B cell (primary cell): ENCODE results near the gene XRCC4. TPM values are rescaled to one million over a fixed set of nuclear protein-coding genes. Genes with fewer than 3 reads are reported as not detected.

Source experiments
- ATAC-seq: fragments of 200-7000 bp; cut with Tn5 transposase; one replicate; pipeline ENCODE4 v1.10.0; 2021; ENCODE audit warnings: low read depth, mild to moderate bottlenecking, moderate number of reproducible peaks, moderate library complexity
- CTCF ChIA-PET: fragments of 350-600 bp; sonication (Branson Sonifier 250); formaldehyde crosslinking; loops from one replicate; lab custom pipeline; 2021; ENCODE audit warnings: antibody characterized with exemption, inconsistent platforms; lab: Charles Lee
- POLR2A ChIA-PET: fragments of 350-600 bp; sonication (Branson Sonifier 250); formaldehyde crosslinking; loops from one replicate; lab custom pipeline; 2021; ENCODE audit warnings: antibody characterized with exemption; lab: Charles Lee
- DNase-seq: peaks from one replicate; pipeline ENCODE4 v3.0.0; 2013
- H2AFZ ChIP-seq: 2 replicates; pipeline ENCODE4 v1.6.1; 2012; ENCODE audit warnings: mild to moderate bottlenecking, low read depth, low read length; ENCODE audit not compliant: insufficient read depth, poor library complexity, severe bottlenecking
- H3K27ac ChIP-seq, 2 donors: 1 replicate in 1 of 2; 2 replicates in 1 of 2; pipeline ENCODE4 v1.5.1; 2012 to 2013; ENCODE audit warnings: low read length in 2 of 2, mild to moderate bottlenecking in 2 of 2, moderate library complexity in 1 of 2
- H3K27me3 ChIP-seq, 4 experiments: fragments of 200-600 bp in 1 of 4; sonication (generic) in 1 of 4; replicated peaks in 1 of 4; 1 replicate in 2 of 4; 2 replicates in 2 of 4; pipeline versions ENCODE4 v1.6.1 to v1.7.0; 2013 to 2016; ENCODE audit warnings: low read length in 3 of 4, mild to moderate bottlenecking in 2 of 4, mixed read lengths in 1 of 4, moderate library complexity in 1 of 4; ENCODE audit not compliant: insufficient read depth in 4 of 4, control insufficient read depth in 3 of 4; ENCODE audit errors: control extremely low read depth in 1 of 4
- H3K36me3 ChIP-seq, 2 experiments: replicated peaks in 1 of 2; 1 replicate in 1 of 2; 2 replicates in 1 of 2; pipeline versions ENCODE4 v1.6.1 to v1.7.1; 2013; ENCODE audit warnings: low read length in 1 of 2; ENCODE audit not compliant: insufficient read depth in 2 of 2, control insufficient read depth in 1 of 2; ENCODE audit errors: control extremely low read depth in 1 of 2, extremely low read depth in 1 of 2
- H3K4me1 ChIP-seq, 2 donors: fragments of 200-600 bp in 1 of 2; sonication (generic) in 1 of 2; 1 replicate in 1 of 2; 2 replicates in 1 of 2; pipeline versions ENCODE4 v1.5.1 to v1.6.1; 2013 to 2017; ENCODE audit warnings: low read length in 2 of 2; ENCODE audit not compliant: control insufficient read depth in 2 of 2, insufficient read depth in 2 of 2
- H3K4me2 ChIP-seq: replicated peaks from 2 replicates; pipeline ENCODE3; 2012; ENCODE audit warnings: mild to moderate bottlenecking, low read depth, low read length; ENCODE audit not compliant: poor library complexity, severe bottlenecking
- H3K4me3 ChIP-seq, 5 experiments: fragments of 200-600 bp in 1 of 5; sonication (generic) in 1 of 5; 1 replicate in 3 of 5; 2 replicates in 2 of 5; pipeline versions ENCODE4 v1.5.1 to v1.7.0; 2011 to 2016; ENCODE audit warnings: low read length in 4 of 5, mild to moderate bottlenecking in 4 of 5, low read depth in 2 of 5, control low read depth in 1 of 5, moderate library complexity in 1 of 5; ENCODE audit not compliant: insufficient read depth in 1 of 5; ENCODE audit errors: control extremely low read depth in 1 of 5, extremely low read depth in 1 of 5
- H3K79me2 ChIP-seq: fragments of 200-600 bp; sonication (generic); one replicate; pipeline ENCODE4 v1.6.0; 2016; ENCODE audit warnings: low read length; ENCODE audit not compliant: control insufficient read depth, insufficient read depth
- H3K9ac ChIP-seq: fragments of 200-600 bp; sonication (generic); 2 replicates; pipeline ENCODE4 v1.6.1; 2017; ENCODE audit warnings: mild to moderate bottlenecking, low read length, moderate library complexity
- H3K9me3 ChIP-seq, 3 donors: one replicate each; pipeline versions ENCODE4 v1.6.1 to v1.7.1; 2013; ENCODE audit warnings: low read length in 2 of 3; ENCODE audit not compliant: control insufficient read depth in 2 of 3, insufficient read depth in 1 of 3; ENCODE audit errors: control extremely low read depth in 1 of 3
- H4K20me1 ChIP-seq: 2 replicates; pipeline ENCODE4 v1.6.0; 2012; ENCODE audit warnings: mild to moderate bottlenecking, low read length; ENCODE audit not compliant: insufficient read depth, control insufficient read depth, poor library complexity, severe bottlenecking
- H3K27ac Mint-ChIP-seq: one replicate; pipeline ENCODE4 v1.8.0; 2021; ENCODE audit warnings: mixed read lengths
- H3K27me3 Mint-ChIP-seq: one replicate; pipeline ENCODE4 v1.8.0; 2021; ENCODE audit warnings: mixed read lengths
- H3K4me1 Mint-ChIP-seq: one replicate; pipeline ENCODE4 v1.8.0; 2021; ENCODE audit warnings: mixed read lengths
- H3K4me3 Mint-ChIP-seq: one replicate; pipeline ENCODE4 v1.8.0; 2021; ENCODE audit warnings: mixed read lengths
- H3K9me3 Mint-ChIP-seq: one replicate; pipeline ENCODE4 v1.8.0; 2022; ENCODE audit warnings: mixed read lengths; ENCODE audit not compliant: insufficient read depth
- CTCF ChIP-seq: fragments of 200-600 bp; IDR thresholded peaks from one replicate; pipeline ENCODE4 v1.8.0; 2022; ENCODE audit warnings: antibody characterized with exemption, mild to moderate bottlenecking
- EZH2 ChIP-seq: IDR thresholded peaks from 2 replicates; pipeline ENCODE4 v1.6.1; 2012; ENCODE audit warnings: borderline replicate concordance, low read depth, mild to moderate bottlenecking, moderate library complexity, low read length; ENCODE audit not compliant: insufficient read depth, poor library complexity, severe bottlenecking
- WGBS: methylation state at CpG from one replicate; pipeline ENCODE4 v1.1.5; 2013; ENCODE audit warnings: missing lambda C conversion rate; ENCODE audit not compliant: insufficient coverage; 5-methylcytosine and 5-hydroxymethylcytosine counted together
- intact Hi-C: fragments of 100-400 bp; cut with micrococcal nuclease; formaldehyde crosslinking; loops from one replicate; pipeline ENCODE4 v1.10.0; 2022
- polyA plus RNA-seq: library from polyadenylated mRNA; depleted of rRNA; stranded (reverse); fragments of >200 nt; gene quantifications from 2 replicates; pipeline ENCODE4 v1.2.3, GENCODE V29; 2012
- total RNA-seq, 2 donors: library from RNA; stranded (reverse); fragments of 120-200 nt in 1 of 2; gene quantifications; 1 replicate in 1 of 2; 2 replicates in 1 of 2; pipeline versions ENCODE4 v1.2.3 to v1.2.4, GENCODE V29; 2013 to 2022

XRCC4 gene
- total and polyA plus RNA-seq, 2 donors (not counting 1 experiment from before 2014, with no cell fraction given): 1.3 to 7.7 TPM

- H3K4me1 ChIP-seq: no peaks in the 10 kb centered on the region
- DNase-seq (no peak), ATAC-seq (no peak)
- intact Hi-C loops: no loop called here
- H3K27ac ChIP-seq: no peak overlapping the region
- CTCF ChIA-PET: no interaction called here
- H3K27ac Mint-ChIP-seq: no peak overlapping the region
- H3K4me1 Mint-ChIP-seq: no peaks in the 10 kb centered on the region
- H2AFZ ChIP-seq: no peak overlapping the region
- H4K20me1 ChIP-seq: no peaks in the 10 kb centered on the region
- no peak overlapping the region for H3K4me2 ChIP-seq
- H3K4me3 Mint-ChIP-seq: no peak overlapping the region
- TF ChIP-seq CTCF (no peak), EZH2 (no peak)
- H3K79me2 ChIP-seq: no peaks in the 10 kb centered on the region
- no peaks in the 10 kb centered on the region for H3K36me3 ChIP-seq
- H3K27me3 ChIP-seq: no peaks in the 10 kb centered on the region
- H3K27me3 Mint-ChIP-seq: no peaks in the 10 kb centered on the region
- H3K9ac ChIP-seq: no peak overlapping the region
- H3K9me3 Mint-ChIP-seq: no peaks in the 10 kb centered on the region
- no peaks in the 10 kb centered on the region for H3K9me3 ChIP-seq
- no peak overlapping the region for H3K4me3 ChIP-seq
- POLR2A ChIA-PET: no interaction called here
Measured at GRCh38 chr5:83172655-83173054, 95.3 kb downstream of the XRCC4 start.

GRCh38 chr5:83173826-83174225, 96.5 kb downstream of the XRCC4 start:
- ChIA-PET CTCF (no interaction called here), POLR2A (no interaction called here)
- Mint-ChIP-seq H3K4me1 (no peaks in the 10 kb centered on the region), H3K9me3 (no peaks in the 10 kb centered on the region), H3K27ac (no peak overlapping the region), H3K27me3 (no peaks in the 10 kb centered on the region), H3K4me3 (no peak overlapping the region)
- no peak overlapping the region for H2AFZ ChIP-seq
- no peak for TF ChIP-seq CTCF
- TF ChIP-seq EZH2: no peak
- intact Hi-C loops: no loop called here
- WGBS: no CpG with 5 or more reads among the region's 2 CpGs
- H3K9ac ChIP-seq: no peak overlapping the region
- H4K20me1 ChIP-seq: no peaks in the 10 kb centered on the region
- no peaks in the 10 kb centered on the region for H3K9me3 ChIP-seq
- no peaks in the 10 kb centered on the region for H3K79me2 ChIP-seq
- H3K4me3 ChIP-seq: no peak overlapping the region
- no peak overlapping the region for H3K4me2 ChIP-seq
- H3K27ac ChIP-seq: no peak overlapping the region
- H3K4me1 ChIP-seq: no peaks in the 10 kb centered on the region
- no peaks in the 10 kb centered on the region for H3K36me3 ChIP-seq
- no peaks in the 10 kb centered on the region for H3K27me3 ChIP-seq
- DNase-seq (no peak), ATAC-seq (no peak)
